ENCODE measurements around the gene POLDIP2. TPM values are rescaled to one million over a fixed set of nuclear protein-coding genes. Genes with fewer than 3 reads are reported as not detected.
A peak's percentile ranks its signal among the peaks of the same experiment; 100 is the strongest.

POLDIP2 gene
- total RNA-seq, 1 donor from 2014 or later: 68.6 TPM

GRCh38 chr17:28348979-28349378, 8.3 kb downstream of the POLDIP2 start:
- Mint-ChIP-seq H3K4me1 (ENCODE audit: low read depth) (no peaks in the 10 kb centered on the region), H3K9me3 (ENCODE audit: low read depth) (no peaks in the 10 kb centered on the region), H3K36me3 (ENCODE audit: insufficient read depth) (peaks cover 15% of the 10 kb centered on the region), H3K27me3 (no peaks in the 10 kb centered on the region), H3K27ac (no peak overlapping the region), H3K4me3 (ENCODE audit: low read depth) (no peak overlapping the region)
- DNase-seq (ENCODE audit: low spot score, unreplicated experiment): no peak
- TF ChIP-seq, protein P1, sequence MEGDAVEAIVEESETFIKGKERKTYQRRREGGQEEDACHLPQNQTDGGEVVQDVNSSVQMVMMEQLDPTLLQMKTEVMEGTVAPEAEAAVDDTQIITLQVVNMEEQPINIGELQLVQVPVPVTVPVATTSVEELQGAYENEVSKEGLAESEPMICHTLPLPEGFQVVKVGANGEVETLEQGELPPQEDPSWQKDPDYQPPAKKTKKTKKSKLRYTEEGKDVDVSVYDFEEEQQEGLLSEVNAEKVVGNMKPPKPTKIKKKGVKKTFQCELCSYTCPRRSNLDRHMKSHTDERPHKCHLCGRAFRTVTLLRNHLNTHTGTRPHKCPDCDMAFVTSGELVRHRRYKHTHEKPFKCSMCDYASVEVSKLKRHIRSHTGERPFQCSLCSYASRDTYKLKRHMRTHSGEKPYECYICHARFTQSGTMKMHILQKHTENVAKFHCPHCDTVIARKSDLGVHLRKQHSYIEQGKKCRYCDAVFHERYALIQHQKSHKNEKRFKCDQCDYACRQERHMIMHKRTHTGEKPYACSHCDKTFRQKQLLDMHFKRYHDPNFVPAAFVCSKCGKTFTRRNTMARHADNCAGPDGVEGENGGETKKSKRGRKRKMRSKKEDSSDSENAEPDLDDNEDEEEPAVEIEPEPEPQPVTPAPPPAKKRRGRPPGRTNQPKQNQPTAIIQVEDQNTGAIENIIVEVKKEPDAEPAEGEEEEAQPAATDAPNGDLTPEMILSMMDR (IDR thresholded peaks at IDR 0.05; ENCODE audit: unreplicated experiment): no peak

GRCh38 chr17:28347261-28347891, 10.0 kb downstream of the POLDIP2 start:
- TF ChIP-seq, protein P1 (IDR thresholded peaks at IDR 0.05; ENCODE audit: unreplicated experiment): no peak
- Mint-ChIP-seq H3K9me3 (ENCODE audit: low read depth) (no peaks in the 10 kb centered on the region), H3K27me3 (no peaks in the 10 kb centered on the region), H3K27ac (peak overlapping the region; percentile 29), H3K36me3 (ENCODE audit: insufficient read depth) (peaks cover 13% of the 10 kb centered on the region), H3K4me3 (ENCODE audit: low read depth) (no peak overlapping the region), H3K4me1 (ENCODE audit: low read depth) (no peaks in the 10 kb centered on the region)
- DNase-seq (ENCODE audit: low spot score, unreplicated experiment): no peak

DNA sequence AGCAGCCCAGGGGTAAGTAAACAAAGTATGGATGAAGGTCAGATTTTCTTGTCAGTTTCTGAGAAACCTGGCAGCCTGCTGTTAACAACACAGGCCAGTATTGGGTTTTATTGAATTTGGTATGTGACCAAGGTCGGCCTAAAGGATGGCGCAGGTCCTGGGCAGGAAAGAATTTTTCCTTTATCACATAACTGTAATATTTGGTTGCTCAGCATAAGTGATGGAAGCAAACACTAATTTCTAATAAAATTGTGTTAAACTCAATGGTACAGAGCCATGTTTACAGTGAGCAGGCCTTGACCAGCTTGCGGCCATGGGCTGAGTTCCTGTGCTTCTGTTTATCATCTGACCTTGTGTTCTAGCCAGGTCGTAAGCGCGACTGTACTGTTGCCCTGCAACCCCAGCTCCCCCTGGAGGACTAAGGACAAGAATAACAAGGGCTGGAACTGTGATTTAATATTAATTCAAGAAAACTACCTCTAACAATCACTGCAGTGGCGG, 10.5 kb downstream of the POLDIP2 start:
- no peak overlapping the region for H3K4me3 Mint-ChIP-seq (ENCODE audit: low read depth)
- TF ChIP-seq, protein P1 (IDR thresholded peaks at IDR 0.05; ENCODE audit: unreplicated experiment): peak; percentile 37
- H3K4me1 Mint-ChIP-seq (ENCODE audit: low read depth): no peaks in the 10 kb centered on the region
- no peak for DNase-seq (ENCODE audit: low spot score, unreplicated experiment)
- H3K36me3 Mint-ChIP-seq (ENCODE audit: insufficient read depth): peaks cover 12% of the 10 kb centered on the region
- peak overlapping the region; percentile 29 for H3K27ac Mint-ChIP-seq
- H3K9me3 Mint-ChIP-seq (ENCODE audit: low read depth): no peaks in the 10 kb centered on the region
- H3K27me3 Mint-ChIP-seq: no peaks in the 10 kb centered on the region

DNA sequence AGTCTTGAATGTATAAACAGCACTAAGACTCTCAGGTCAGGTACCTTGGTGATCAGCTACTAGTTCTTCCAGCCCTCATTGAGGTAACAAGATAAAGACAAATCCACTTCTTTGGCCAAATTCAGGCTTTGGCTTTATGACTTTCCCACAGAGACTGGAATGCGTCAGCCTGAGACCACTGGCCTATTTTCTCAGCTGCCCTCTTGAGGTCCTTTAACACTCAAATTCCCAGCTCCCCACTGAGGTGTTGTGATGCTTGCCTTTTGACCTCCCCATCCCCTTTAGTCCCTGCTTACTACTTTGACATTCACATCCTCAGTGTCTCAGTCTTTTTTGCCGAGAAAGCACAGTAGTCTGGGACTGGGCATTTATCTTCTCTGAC, 11.1 kb downstream of the POLDIP2 start:
- no peak for DNase-seq (ENCODE audit: low spot score, unreplicated experiment)
- Mint-ChIP-seq H3K36me3 (ENCODE audit: insufficient read depth) (peaks cover 13% of the 10 kb centered on the region), H3K4me1 (ENCODE audit: low read depth) (no peaks in the 10 kb centered on the region), H3K4me3 (ENCODE audit: low read depth) (no peak overlapping the region), H3K27ac (no peak overlapping the region), H3K27me3 (no peaks in the 10 kb centered on the region), H3K9me3 (ENCODE audit: low read depth) (no peaks in the 10 kb centered on the region)
- TF ChIP-seq, protein P1 (IDR thresholded peaks at IDR 0.05; ENCODE audit: unreplicated experiment): no peak

DNA sequence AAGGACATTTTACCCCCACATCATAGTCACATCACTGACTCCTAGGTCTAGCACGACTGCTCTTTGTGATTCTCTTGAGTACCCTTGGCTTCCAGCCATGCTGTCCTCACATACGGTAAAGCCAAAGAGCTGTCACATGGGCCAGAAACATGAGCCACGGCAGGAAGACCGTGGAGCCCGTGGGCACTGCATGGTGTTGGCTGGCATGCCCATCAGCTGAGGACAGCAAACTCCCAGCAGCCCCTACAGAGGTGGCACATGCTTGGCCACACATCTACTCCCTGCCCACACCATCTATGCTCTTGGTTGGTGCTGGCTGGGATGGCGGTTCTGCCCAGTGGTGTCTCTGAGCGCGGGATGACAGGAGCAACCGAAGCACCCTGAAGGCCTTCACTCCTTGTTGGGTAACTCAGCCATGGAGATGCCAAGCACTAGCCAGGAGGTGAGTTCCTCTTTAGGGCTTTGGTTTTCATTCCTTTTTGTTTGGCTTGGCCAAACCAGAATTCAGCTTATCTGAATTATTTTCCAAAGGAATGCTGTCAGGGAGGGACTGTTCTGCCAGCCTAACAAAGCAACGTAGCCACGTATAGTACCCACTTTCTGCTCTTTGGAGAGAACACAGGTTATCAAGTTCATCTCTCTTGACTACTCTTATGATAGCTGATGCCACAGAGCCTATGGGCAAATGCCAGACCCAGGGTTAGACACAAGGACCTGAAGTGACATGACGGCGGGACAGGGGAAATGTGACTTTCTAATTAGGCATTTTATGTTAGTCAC, 11.7 kb downstream of the POLDIP2 start:
- Mint-ChIP-seq H3K4me1 (ENCODE audit: low read depth) (no peaks in the 10 kb centered on the region), H3K27ac (peak overlapping the region; percentile 56), H3K9me3 (ENCODE audit: low read depth) (no peaks in the 10 kb centered on the region), H3K36me3 (ENCODE audit: insufficient read depth) (peaks cover 9% of the 10 kb centered on the region), H3K4me3 (ENCODE audit: low read depth) (no peak overlapping the region), H3K27me3 (no peaks in the 10 kb centered on the region)
- no peak for DNase-seq (ENCODE audit: low spot score, unreplicated experiment)
- TF ChIP-seq, protein P1 (IDR thresholded peaks at IDR 0.05; ENCODE audit: unreplicated experiment): no peak

All from progenitor cell of endocrine pancreas (in vitro differentiated cells).